Glutamatergic neuron (in vitro differentiated cells): Measurements from ENCODE around the gene CCDC154. TPM values are rescaled to one million over a fixed set of nuclear protein-coding genes. Genes with fewer than 3 reads are reported as not detected.

Experiments
- DNase-seq: peaks from one replicate; pipeline ENCODE4 v3.0.0; 2022
- H3K27ac Mint-ChIP-seq: one replicate; pipeline ENCODE4 v1.8.0; 2020; ENCODE audit warnings: mild to moderate bottlenecking, mixed read lengths, inconsistent platforms; ENCODE audit not compliant: unreplicated experiment
- H3K27me3 Mint-ChIP-seq: one replicate; pipeline ENCODE4 v1.8.0; 2020; ENCODE audit warnings: mild to moderate bottlenecking, moderate library complexity, mixed read lengths, inconsistent platforms; ENCODE audit not compliant: unreplicated experiment
- H3K36me3 Mint-ChIP-seq: one replicate; pipeline ENCODE4 v1.8.0; 2020; ENCODE audit warnings: mild to moderate bottlenecking, mixed read lengths, inconsistent platforms; ENCODE audit not compliant: unreplicated experiment
- H3K4me1 Mint-ChIP-seq: one replicate; pipeline ENCODE4 v1.8.0; 2020; ENCODE audit warnings: mild to moderate bottlenecking, low read depth, mixed read lengths, inconsistent platforms; ENCODE audit not compliant: unreplicated experiment
- H3K4me3 Mint-ChIP-seq: one replicate; pipeline ENCODE4 v1.8.0; 2020; ENCODE audit warnings: mild to moderate bottlenecking, mixed read lengths, inconsistent platforms; ENCODE audit not compliant: unreplicated experiment
- H3K9me3 Mint-ChIP-seq: one replicate; pipeline ENCODE4 v1.8.0; 2020; ENCODE audit warnings: mild to moderate bottlenecking, moderate library complexity, mixed read lengths, inconsistent platforms; ENCODE audit not compliant: unreplicated experiment
- CTCF ChIP-seq: fragments of 200-600 bp; sonication (generic); IDR thresholded peaks from one replicate; pipeline ENCODE4 v1.5.0; 2021; ENCODE audit not compliant: partially characterized antibody, unreplicated experiment
- total RNA-seq: library from RNA; stranded (reverse); fragmentation: NEBNext Ultra II Directional; extraction: Animal tissue kit (Norgen Biotek cat#: 25700); gene quantifications from one replicate; pipeline ENCODE4 v1.2.1, GENCODE V29; 2021; ENCODE audit not compliant: unreplicated experiment

Gene CCDC154
- total RNA-seq, 1 donor from 2014 or later: 4.2 TPM

GRCh38 chr16:1453316-1453715 is 9.0 kb upstream of the CCDC154 start:
- no peak for DNase-seq
- Mint-ChIP-seq H3K4me3 (no peak overlapping the region), H3K4me1 (no peaks in the 10 kb centered on the region), H3K27me3 (peaks cover 7% of the 10 kb centered on the region), H3K27ac (no peak overlapping the region), H3K36me3 (no peaks in the 10 kb centered on the region), H3K9me3 (no peaks in the 10 kb centered on the region)
- no peak for TF ChIP-seq CTCF

- no peak for TF ChIP-seq CTCF
These were observed 8.2 kb upstream of the CCDC154 start for GRCh38 chr16:1452530-1452929.

GRCh38 chr16:1451702-1452392 is 7.5 kb upstream of the CCDC154 start:
- Mint-ChIP-seq H3K27me3 (peaks cover 7% of the 10 kb centered on the region), H3K9me3 (peaks cover 2% of the 10 kb centered on the region), H3K4me1 (no peaks in the 10 kb centered on the region), H3K4me3 (no peak overlapping the region), H3K27ac (no peak overlapping the region), H3K36me3 (no peaks in the 10 kb centered on the region)
- TF ChIP-seq CTCF: no peak
- no peak for DNase-seq

More at GRCh38 chr16:1452530-1452929, 8.2 kb upstream of the CCDC154 start:
- Mint-ChIP-seq H3K4me1 (no peaks in the 10 kb centered on the region), H3K4me3 (no peak overlapping the region), H3K27me3 (peaks cover 7% of the 10 kb centered on the region), H3K27ac (no peak overlapping the region), H3K36me3 (no peaks in the 10 kb centered on the region), H3K9me3 (peaks cover 2% of the 10 kb centered on the region)
- DNase-seq: no peak

GRCh38 chr16:1450841-1451240 is 6.5 kb upstream of the CCDC154 start:
- no peak overlapping the region for H3K27ac Mint-ChIP-seq
- peaks cover 4% of the 10 kb centered on the region for H3K27me3 Mint-ChIP-seq
- DNase-seq: no peak
- H3K4me1 Mint-ChIP-seq: no peaks in the 10 kb centered on the region
- no peak for TF ChIP-seq CTCF
- no peaks in the 10 kb centered on the region for H3K36me3 Mint-ChIP-seq
- H3K4me3 Mint-ChIP-seq: no peak overlapping the region
- peaks cover 2% of the 10 kb centered on the region for H3K9me3 Mint-ChIP-seq

GRCh38 chr16:1450218-1450617 is 5.9 kb upstream of the CCDC154 start:
- H3K4me1 Mint-ChIP-seq: no peaks in the 10 kb centered on the region
- no peaks in the 10 kb centered on the region for H3K36me3 Mint-ChIP-seq
- H3K4me3 Mint-ChIP-seq: no peak overlapping the region
- H3K27me3 Mint-ChIP-seq: peaks cover 4% of the 10 kb centered on the region
- peaks cover 2% of the 10 kb centered on the region for H3K9me3 Mint-ChIP-seq
- TF ChIP-seq CTCF: no peak
- no peak for DNase-seq
- no peak overlapping the region for H3K27ac Mint-ChIP-seq
